ENCODE results near the gene LAMA3. TPM values are rescaled to one million over a fixed set of nuclear protein-coding genes. Genes with fewer than 3 reads are reported as not detected.

Gene LAMA3
- total RNA-seq, 2 donors from 2014 or later, result 0.58 to 1.3 TPM

DNA sequence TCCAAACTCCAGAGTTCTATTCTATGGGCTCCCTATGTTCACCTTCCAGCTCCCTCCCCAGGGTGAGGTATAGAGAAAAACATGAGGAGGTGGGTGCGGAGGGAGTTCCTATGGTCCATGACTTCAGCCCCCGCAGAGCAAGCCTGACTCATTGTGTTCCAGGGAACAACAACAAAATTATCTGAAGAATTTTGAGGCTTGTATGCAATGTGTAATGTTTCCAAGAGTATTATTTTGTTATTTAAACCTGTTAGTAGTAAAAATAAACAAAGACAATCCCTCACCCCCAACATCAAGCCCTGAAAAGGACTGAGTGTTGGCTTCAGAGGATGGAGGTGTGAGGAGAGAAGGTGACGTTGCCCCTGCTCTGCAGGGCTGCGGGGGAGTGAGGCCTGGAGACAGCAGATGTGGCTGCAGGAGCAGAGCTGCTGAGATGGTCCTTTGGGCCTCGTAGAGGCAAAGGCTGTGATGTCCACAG is 29.0 kb downstream of the LAMA3 start:
- no peak for DNase-seq
- Histone ChIP-seq H3K27me3 (ENCODE audit: control insufficient read depth, insufficient read depth, low read length, poor library complexity, severe bottlenecking) (no peaks in the 10 kb centered on the region), H3K4me1 (ENCODE audit: control insufficient read depth, insufficient read depth, low read length) (peaks cover 20% of the 10 kb centered on the region), H3K9me3 (ENCODE audit: control insufficient read depth, low read length) (no peaks in the 10 kb centered on the region), H3K4me3 (ENCODE audit: low read length) (no peak overlapping the region), H3K27ac (ENCODE audit: low read depth, low read length) (no peak overlapping the region), H3K9ac (ENCODE audit: extremely low read depth, low read length, poor library complexity, severe bottlenecking) (no peak overlapping the region), H3K36me3 (ENCODE audit: control insufficient read depth, insufficient read depth, low read length) (no peaks in the 10 kb centered on the region)
- H3K9me3 Mint-ChIP-seq, result no peaks in the 10 kb centered on the region
- no peaks in the 10 kb centered on the region for H3K36me3 Mint-ChIP-seq (ENCODE audit: low read depth)
- no peaks in the 10 kb centered on the region for H3K27me3 Mint-ChIP-seq (ENCODE audit: insufficient read depth)
- WGBS, 2 experiments (ENCODE audit: insufficient coverage in 1 of 2, insufficient read length in 1 of 2), result 91% methylated on average over 4 to 5 of the region's 5 CpGs
- no peak overlapping the region for H3K4me3 Mint-ChIP-seq
- H3K27ac Mint-ChIP-seq, result peak overlapping the region; percentile 56
- no peak for TF ChIP-seq CTCF (conservative IDR thresholded peaks at IDR 0.05)
- peaks cover 47% of the 10 kb centered on the region for H3K4me1 Mint-ChIP-seq

- no peaks in the 10 kb centered on the region for H3K27me3 ChIP-seq (ENCODE audit: control insufficient read depth, insufficient read depth, low read length, poor library complexity, severe bottlenecking)
- H3K4me1 ChIP-seq (ENCODE audit: control insufficient read depth, insufficient read depth, low read length), result peaks cover 22% of the 10 kb centered on the region
- H3K9ac ChIP-seq (ENCODE audit: extremely low read depth, low read length, poor library complexity, severe bottlenecking), result no peak overlapping the region
- H3K27ac ChIP-seq (ENCODE audit: low read depth, low read length), result no peak overlapping the region
- no peaks in the 10 kb centered on the region for H3K9me3 Mint-ChIP-seq
- no peak overlapping the region for H3K4me3 ChIP-seq (ENCODE audit: low read length)
- H3K36me3 ChIP-seq (ENCODE audit: control insufficient read depth, insufficient read depth, low read length), result no peaks in the 10 kb centered on the region
- no peak for TF ChIP-seq CTCF (conservative IDR thresholded peaks at IDR 0.05)
- no peak for DNase-seq
- H3K9me3 ChIP-seq (ENCODE audit: control insufficient read depth, low read length), result no peaks in the 10 kb centered on the region
- H3K4me1 Mint-ChIP-seq, result peaks cover 51% of the 10 kb centered on the region
- H3K27me3 Mint-ChIP-seq (ENCODE audit: insufficient read depth), result no peaks in the 10 kb centered on the region
- 89 to 98% methylated on average over 1 to 2 of the region's 2 CpGs for WGBS, 2 experiments (ENCODE audit: insufficient coverage in 1 of 2, insufficient read length in 1 of 2)
- no peak overlapping the region for H3K27ac Mint-ChIP-seq
- H3K4me3 Mint-ChIP-seq, result no peak overlapping the region
- no peaks in the 10 kb centered on the region for H3K36me3 Mint-ChIP-seq (ENCODE audit: low read depth)
These were observed 29.5 kb downstream of the LAMA3 start for GRCh38 chr18:23718731-23719130.

- WGBS, 2 experiments (ENCODE audit: insufficient coverage in 1 of 2, insufficient read length in 1 of 2), result 51% methylated on average over 1 of the region's 1 CpG; no CpG with 5 or more reads in 1 of the 2 experiments
- Histone ChIP-seq H3K4me1 (ENCODE audit: control insufficient read depth, insufficient read depth, low read length) (peaks cover 22% of the 10 kb centered on the region), H3K9ac (ENCODE audit: extremely low read depth, low read length, poor library complexity, severe bottlenecking) (no peak overlapping the region), H3K27me3 (ENCODE audit: control insufficient read depth, insufficient read depth, low read length, poor library complexity, severe bottlenecking) (no peaks in the 10 kb centered on the region), H3K9me3 (ENCODE audit: control insufficient read depth, low read length) (no peaks in the 10 kb centered on the region), H3K27ac (ENCODE audit: low read depth, low read length) (no peak overlapping the region), H3K36me3 (ENCODE audit: control insufficient read depth, insufficient read depth, low read length) (no peaks in the 10 kb centered on the region), H3K4me3 (ENCODE audit: low read length) (no peak overlapping the region)
- H3K4me3 Mint-ChIP-seq, result no peak overlapping the region
- H3K27ac Mint-ChIP-seq, result peak overlapping the region; percentile 81
- TF ChIP-seq CTCF (conservative IDR thresholded peaks at IDR 0.05), result no peak
- peak; percentile 85 for DNase-seq
- no peaks in the 10 kb centered on the region for H3K36me3 Mint-ChIP-seq (ENCODE audit: low read depth)
- peaks cover 53% of the 10 kb centered on the region for H3K4me1 Mint-ChIP-seq
- H3K27me3 Mint-ChIP-seq (ENCODE audit: insufficient read depth), result peaks cover 1% of the 10 kb centered on the region
- no peaks in the 10 kb centered on the region for H3K9me3 Mint-ChIP-seq
These were observed 30.5 kb downstream of the LAMA3 start for GRCh38 chr18:23719634-23720201.

All from endodermal cell (in vitro differentiated cells).